HG02870 (cell line): ENCODE data around the gene IL17D.
A peak's percentile ranks its signal among the peaks of the same experiment; 100 is the strongest.

Experiments
- ATAC-seq: cut with Tn5 transposase; IDR thresholded peaks from one replicate; pipeline ENCODE4 v1.9.1; 2021; ENCODE audit warnings: mild to moderate bottlenecking, moderate library complexity; ENCODE audit not compliant: unreplicated experiment

The IL17D gene

GRCh38 chr13:20689291-20689690, 14.2 kb upstream of the IL17D start:
- ATAC-seq, result no peak

GRCh38 chr13:20691616-20692015, 11.9 kb upstream of the IL17D start:
- ATAC-seq, result no peak

GRCh38 chr13:20696073-20696472, 7.4 kb upstream of the IL17D start:
- ATAC-seq, result no peak

- no peak for ATAC-seq
These were observed 3.8 kb upstream of the IL17D start for GRCh38 chr13:20699715-20700114.

GRCh38 chr13:20700288-20700687, 3.2 kb upstream of the IL17D start:
- ATAC-seq, result no peak

GRCh38 chr13:20701461-20701860, 2.0 kb upstream of the IL17D start:
- no peak for ATAC-seq

- ATAC-seq, result no peak
These were observed 977 bp upstream of the IL17D start for GRCh38 chr13:20702530-20702914.

- peak; percentile 86 for ATAC-seq
These were observed 420 bp downstream of the IL17D start for GRCh38 chr13:20703780-20704458.

- no peak for ATAC-seq
These were observed 1.1 kb downstream of the IL17D start for GRCh38 chr13:20704459-20705069.

- no peak for ATAC-seq
These were observed 3.2 kb downstream of the IL17D start for GRCh38 chr13:20706661-20707060.

- ATAC-seq, result no peak
These were observed 4.7 kb downstream of the IL17D start for GRCh38 chr13:20708216-20708615.

- ATAC-seq, result no peak
These were observed 5.9 kb downstream of the IL17D start for GRCh38 chr13:20709369-20709768.

- no peak for ATAC-seq
These were observed 6.3 kb downstream of the IL17D start for GRCh38 chr13:20709782-20710181.

GRCh38 chr13:20711301-20712044, 8.0 kb downstream of the IL17D start:
- ATAC-seq, result no peak

GRCh38 chr13:20713014-20713376, 9.5 kb downstream of the IL17D start:
- ATAC-seq, result no peak

GRCh38 chr13:20713751-20714150, 10.3 kb downstream of the IL17D start:
- ATAC-seq, result no peak

- no peak for ATAC-seq
These were observed 10.7 kb downstream of the IL17D start for GRCh38 chr13:20714161-20714560.

GRCh38 chr13:20714563-20715329, 11.2 kb downstream of the IL17D start:
- ATAC-seq, result no peak

- no peak for ATAC-seq
These were observed 11.8 kb downstream of the IL17D start for GRCh38 chr13:20715330-20715712.

GRCh38 chr13:20716951-20717350, 13.5 kb downstream of the IL17D start:
- ATAC-seq, result no peak
